A549 (cell line): ENCODE data around the gene KCNA5.

Experiments used
- CTCF ChIP-seq: fragments of >200 bp; sonication (Bioruptor Twin); formaldehyde crosslinking; IDR thresholded peaks from 3 replicates; pipeline ENCODE4 v1.5.1; 2016
- HOXB5 ChIP-seq: fragments of 250-450 bp; sonication (Bioruptor Pico); IDR thresholded peaks from 2 replicates; pipeline ENCODE4 v1.5.0; 2020; ENCODE audit warnings: mild to moderate bottlenecking, moderate library complexity
- MAFK ChIP-seq: fragments of 450-650 bp; IDR thresholded peaks from 2 replicates; pipeline ENCODE4 v1.6.1; 2014; ENCODE audit not compliant: partially characterized antibody
- PHF8 ChIP-seq: fragments of 200-600 bp; sonication (generic); IDR thresholded peaks from 2 replicates; pipeline ENCODE4 v1.6.1; 2016; ENCODE audit warnings: low read depth, mild to moderate bottlenecking, antibody characterized with exemption, moderate library complexity, borderline replicate concordance
- POLR2A ChIP-seq: IDR thresholded peaks from 2 replicates; pipeline ENCODE4 v1.6.1; 2012; ENCODE audit warnings: mild to moderate bottlenecking, low read length
- RCOR1 ChIP-seq: fragments of 150-350 bp; IDR thresholded peaks from 2 replicates; pipeline ENCODE4 v1.6.1; 2014; ENCODE audit warnings: antibody characterized with exemption, low read length, low read depth
- REST ChIP-seq: fragments of 200-600 bp; sonication (generic); IDR thresholded peaks from 2 replicates; pipeline ENCODE4 v1.6.1; 2016; ENCODE audit warnings: antibody characterized with exemption, mild to moderate bottlenecking, moderate library complexity
- SREBF2 ChIP-seq: fragments of 450-650 bp; IDR thresholded peaks from 2 replicates; pipeline ENCODE4 v1.6.1; 2014; ENCODE audit warnings: mild to moderate bottlenecking, moderate library complexity

GRCh38 chr12:5014269-5014668 is 29.4 kb upstream of the KCNA5 start:
- TF ChIP-seq POLR2A (no peak), CTCF (no peak), MAFK (no peak), SREBF2 (no peak), PHF8 (no peak), REST (no peak), HOXB5 (CRISPR knock-in tag) (no peak), RCOR1 (no peak)
